ENCODE measurements around the gene SLC5A2.

SLC5A2 gene

GRCh38 chr16:31498493-31498892, 15.6 kb downstream of the SLC5A2 start:
- no peak for TF ChIP-seq SIN3A (IDR thresholded peaks at IDR 0.05; ENCODE audit: borderline replicate concordance, insufficient read depth, low read length)

DNA sequence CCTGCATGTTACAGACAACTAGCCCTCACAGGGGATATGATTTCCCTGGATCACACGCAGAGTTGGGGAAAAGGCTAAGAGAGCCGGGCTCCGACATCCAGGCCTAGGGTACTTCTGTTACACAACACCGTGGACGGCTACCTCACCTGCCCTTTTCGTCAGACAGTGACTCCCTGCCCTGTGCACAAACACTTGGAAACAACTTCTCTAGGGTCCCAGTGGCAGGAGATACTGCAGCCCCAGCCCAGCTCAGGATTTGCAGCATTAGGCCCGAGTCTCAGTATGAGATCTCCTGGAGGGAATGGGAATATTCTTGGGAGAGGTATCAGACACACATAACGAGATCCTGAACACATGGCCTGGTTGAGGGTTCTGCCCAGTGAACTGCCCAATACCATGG, 17.0 kb downstream of the SLC5A2 start:
- TF ChIP-seq FOXP2 (optimal IDR thresholded peaks at IDR 0.05; ENCODE audit: borderline replicate concordance, extremely low read depth, extremely low read length, insufficient read depth) (no peak), TAF1 (IDR thresholded peaks at IDR 0.05; ENCODE audit: borderline replicate concordance, insufficient read depth, low read length) (no peak), SIN3A (IDR thresholded peaks at IDR 0.05; ENCODE audit: borderline replicate concordance, insufficient read depth, low read length) (no peak), POLR2AphosphoS5 (IDR thresholded peaks at IDR 0.05; ENCODE audit: low read depth, low read length) (no peak)
- TF ChIP-seq, protein P1, sequence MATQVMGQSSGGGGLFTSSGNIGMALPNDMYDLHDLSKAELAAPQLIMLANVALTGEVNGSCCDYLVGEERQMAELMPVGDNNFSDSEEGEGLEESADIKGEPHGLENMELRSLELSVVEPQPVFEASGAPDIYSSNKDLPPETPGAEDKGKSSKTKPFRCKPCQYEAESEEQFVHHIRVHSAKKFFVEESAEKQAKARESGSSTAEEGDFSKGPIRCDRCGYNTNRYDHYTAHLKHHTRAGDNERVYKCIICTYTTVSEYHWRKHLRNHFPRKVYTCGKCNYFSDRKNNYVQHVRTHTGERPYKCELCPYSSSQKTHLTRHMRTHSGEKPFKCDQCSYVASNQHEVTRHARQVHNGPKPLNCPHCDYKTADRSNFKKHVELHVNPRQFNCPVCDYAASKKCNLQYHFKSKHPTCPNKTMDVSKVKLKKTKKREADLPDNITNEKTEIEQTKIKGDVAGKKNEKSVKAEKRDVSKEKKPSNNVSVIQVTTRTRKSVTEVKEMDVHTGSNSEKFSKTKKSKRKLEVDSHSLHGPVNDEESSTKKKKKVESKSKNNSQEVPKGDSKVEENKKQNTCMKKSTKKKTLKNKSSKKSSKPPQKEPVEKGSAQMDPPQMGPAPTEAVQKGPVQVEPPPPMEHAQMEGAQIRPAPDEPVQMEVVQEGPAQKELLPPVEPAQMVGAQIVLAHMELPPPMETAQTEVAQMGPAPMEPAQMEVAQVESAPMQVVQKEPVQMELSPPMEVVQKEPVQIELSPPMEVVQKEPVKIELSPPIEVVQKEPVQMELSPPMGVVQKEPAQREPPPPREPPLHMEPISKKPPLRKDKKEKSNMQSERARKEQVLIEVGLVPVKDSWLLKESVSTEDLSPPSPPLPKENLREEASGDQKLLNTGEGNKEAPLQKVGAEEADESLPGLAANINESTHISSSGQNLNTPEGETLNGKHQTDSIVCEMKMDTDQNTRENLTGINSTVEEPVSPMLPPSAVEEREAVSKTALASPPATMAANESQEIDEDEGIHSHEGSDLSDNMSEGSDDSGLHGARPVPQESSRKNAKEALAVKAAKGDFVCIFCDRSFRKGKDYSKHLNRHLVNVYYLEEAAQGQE (IDR thresholded peaks at IDR 0.05; ENCODE audit: insufficient read depth in 1 of 2, low read depth in 2 of 2, low read length in 2 of 2): no peak

DNA sequence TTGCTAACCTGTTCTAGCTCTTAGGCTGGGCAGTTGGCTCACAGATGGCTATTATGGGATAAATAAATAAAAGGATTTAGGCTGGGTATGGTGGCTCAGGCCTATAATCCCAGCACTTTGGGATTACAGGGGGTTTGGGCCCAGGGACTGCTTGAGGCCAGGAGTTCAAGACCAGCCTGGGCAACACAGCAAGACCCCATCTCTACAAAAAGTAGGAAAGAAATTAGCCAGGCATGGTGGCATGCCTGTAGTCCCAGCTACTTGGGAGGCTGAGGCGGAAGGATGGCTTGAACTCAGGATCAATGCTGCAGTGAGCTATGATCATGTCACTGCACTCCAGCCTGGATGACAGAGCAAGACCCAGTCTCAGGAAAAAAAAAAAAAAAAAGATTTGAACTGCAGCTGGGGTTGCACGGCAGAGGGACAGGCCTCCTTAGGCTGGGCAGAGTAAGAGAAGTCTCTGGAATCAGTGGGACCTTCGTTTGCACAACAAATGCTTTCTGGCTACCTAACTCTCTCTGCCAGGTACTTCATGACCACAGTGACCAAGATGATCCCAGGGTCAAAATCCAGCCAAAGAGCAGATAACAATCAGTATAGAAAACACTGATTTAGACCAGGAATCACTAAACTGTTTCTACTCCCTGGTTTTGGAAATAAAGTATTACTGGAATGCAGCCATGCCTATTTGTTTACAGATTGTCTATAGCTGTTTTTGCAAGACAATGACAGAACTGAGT, 18.5 kb downstream of the SLC5A2 start:
- TF ChIP-seq TAF1 (IDR thresholded peaks at IDR 0.05; ENCODE audit: borderline replicate concordance, insufficient read depth, low read length): no peak
- TF ChIP-seq FOXP2 (optimal IDR thresholded peaks at IDR 0.05; ENCODE audit: borderline replicate concordance, extremely low read depth, extremely low read length, insufficient read depth): no peak
- TF ChIP-seq POLR2AphosphoS5 (IDR thresholded peaks at IDR 0.05; ENCODE audit: low read depth, low read length): no peak
- no peak for TF ChIP-seq SIN3A (IDR thresholded peaks at IDR 0.05; ENCODE audit: borderline replicate concordance, insufficient read depth, low read length)
- TF ChIP-seq, protein P1 (IDR thresholded peaks at IDR 0.05; ENCODE audit: insufficient read depth in 1 of 2, low read depth in 2 of 2, low read length in 2 of 2): no peak

- TF ChIP-seq FOXP2 (optimal IDR thresholded peaks at IDR 0.05; ENCODE audit: borderline replicate concordance, extremely low read depth, extremely low read length, insufficient read depth) (no peak), TAF1 (IDR thresholded peaks at IDR 0.05; ENCODE audit: borderline replicate concordance, insufficient read depth, low read length) (no peak), POLR2AphosphoS5 (IDR thresholded peaks at IDR 0.05; ENCODE audit: low read depth, low read length) (no peak), SIN3A (IDR thresholded peaks at IDR 0.05; ENCODE audit: borderline replicate concordance, insufficient read depth, low read length) (no peak)
- TF ChIP-seq, protein P1 (IDR thresholded peaks at IDR 0.05; ENCODE audit: insufficient read depth in 1 of 2, low read depth in 2 of 2, low read length in 2 of 2): no peak
These were observed 19.0 kb downstream of the SLC5A2 start for GRCh38 chr16:31501966-31502348.

DNA sequence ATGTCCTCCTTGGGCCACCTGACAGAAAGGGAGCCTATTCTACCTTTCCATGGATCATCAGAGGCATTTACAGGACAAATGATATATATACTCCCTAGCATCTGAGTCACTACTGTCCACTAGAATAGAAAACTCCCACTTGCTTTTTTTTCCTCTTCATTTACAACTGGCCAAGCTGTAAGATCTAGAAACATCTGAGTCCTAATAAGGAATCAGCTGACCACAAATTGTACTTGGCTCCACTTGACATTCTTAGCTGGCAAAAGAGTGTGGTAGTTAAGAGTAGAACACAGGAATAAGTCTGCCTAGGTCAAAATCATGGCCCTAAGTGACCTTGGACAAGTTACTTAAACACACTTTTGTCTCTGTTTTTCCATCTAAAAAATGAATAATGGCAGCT, 20.1 kb downstream of the SLC5A2 start:
- TF ChIP-seq FOXP2 (optimal IDR thresholded peaks at IDR 0.05; ENCODE audit: borderline replicate concordance, extremely low read depth, extremely low read length, insufficient read depth) (no peak), SIN3A (IDR thresholded peaks at IDR 0.05; ENCODE audit: borderline replicate concordance, insufficient read depth, low read length) (no peak), TAF1 (IDR thresholded peaks at IDR 0.05; ENCODE audit: borderline replicate concordance, insufficient read depth, low read length) (no peak), POLR2AphosphoS5 (IDR thresholded peaks at IDR 0.05; ENCODE audit: low read depth, low read length) (no peak)
- TF ChIP-seq, protein P1 (IDR thresholded peaks at IDR 0.05; ENCODE audit: insufficient read depth in 1 of 2, low read depth in 2 of 2, low read length in 2 of 2): no peak

Measured in PFSK-1 (cell line).